Neutrophil (primary cell): ENCODE measurements around the gene CACNA1I.

Source experiments
- H3K27ac ChIP-seq: fragments of 200-600 bp; sonication (generic); 2 replicates; pipeline ENCODE4 v1.5.1; 2016; ENCODE audit warnings: mild to moderate bottlenecking, moderate library complexity
- H3K27me3 ChIP-seq: fragments of 200-600 bp; sonication (generic); 2 replicates; pipeline ENCODE4 v1.6.0; 2016; ENCODE audit warnings: mild to moderate bottlenecking
- H3K36me3 ChIP-seq: fragments of 200-600 bp; sonication (generic); 2 replicates; pipeline ENCODE4 v1.5.1; 2017
- H3K4me1 ChIP-seq, 2 experiments: fragments of 200-600 bp in 1 of 2; sonication (generic) in 1 of 2; 1 replicate in 1 of 2; 2 replicates in 1 of 2; pipeline versions ENCODE4 v1.5.1 to v1.6.1; 2013 to 2016; ENCODE audit warnings: low read depth in 1 of 2, low read length in 1 of 2, mild to moderate bottlenecking in 1 of 2, moderate library complexity in 1 of 2; ENCODE audit not compliant: control insufficient read depth in 1 of 2, insufficient read depth in 1 of 2
- H3K4me3 ChIP-seq, 2 experiments: fragments of 200-600 bp in 1 of 2; sonication (generic) in 1 of 2; 1 replicate in 1 of 2; 2 replicates in 1 of 2; pipeline ENCODE4 v1.5.1; 2013 to 2016; ENCODE audit warnings: low read depth in 1 of 2, low read length in 1 of 2, mild to moderate bottlenecking in 1 of 2, moderate library complexity in 1 of 2
- H3K9me3 ChIP-seq: fragments of 200-600 bp; sonication (generic); 2 replicates; pipeline ENCODE4 v1.5.1; 2016
- TF ChIP-seq, protein P1 (sequence below): fragments of 200-600 bp; sonication (generic); IDR thresholded peaks from 2 replicates; pipeline ENCODE4 v1.5.1; 2016; ENCODE audit warnings: antibody characterized with exemption

The CACNA1I gene

DNA sequence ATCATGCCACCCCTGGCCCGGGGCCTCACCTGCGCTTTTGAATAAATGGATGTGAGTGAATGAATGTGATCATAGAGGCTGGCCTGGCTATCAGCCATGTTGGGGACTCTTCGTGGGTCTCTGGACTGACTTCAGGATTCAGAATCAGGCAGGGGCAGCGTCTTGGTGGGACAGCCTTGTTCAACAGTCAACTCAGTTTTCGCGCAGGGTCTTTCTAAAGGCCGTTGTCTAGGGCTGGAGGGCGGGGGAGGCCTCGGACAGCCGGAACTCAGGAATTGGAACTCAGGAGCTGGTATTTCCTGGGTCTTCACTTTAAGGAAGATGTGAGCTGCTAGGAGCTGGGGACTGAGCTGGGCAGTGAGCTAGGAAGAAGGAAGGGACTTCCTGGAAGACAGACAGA lies 146.0 kb downstream of the CACNA1I start:
- H3K27me3 ChIP-seq = peaks cover 31% of the 10 kb centered on the region
- no peaks in the 10 kb centered on the region for H3K36me3 ChIP-seq
- H3K4me1 ChIP-seq = no peaks in the 10 kb centered on the region
- TF ChIP-seq, protein P1, sequence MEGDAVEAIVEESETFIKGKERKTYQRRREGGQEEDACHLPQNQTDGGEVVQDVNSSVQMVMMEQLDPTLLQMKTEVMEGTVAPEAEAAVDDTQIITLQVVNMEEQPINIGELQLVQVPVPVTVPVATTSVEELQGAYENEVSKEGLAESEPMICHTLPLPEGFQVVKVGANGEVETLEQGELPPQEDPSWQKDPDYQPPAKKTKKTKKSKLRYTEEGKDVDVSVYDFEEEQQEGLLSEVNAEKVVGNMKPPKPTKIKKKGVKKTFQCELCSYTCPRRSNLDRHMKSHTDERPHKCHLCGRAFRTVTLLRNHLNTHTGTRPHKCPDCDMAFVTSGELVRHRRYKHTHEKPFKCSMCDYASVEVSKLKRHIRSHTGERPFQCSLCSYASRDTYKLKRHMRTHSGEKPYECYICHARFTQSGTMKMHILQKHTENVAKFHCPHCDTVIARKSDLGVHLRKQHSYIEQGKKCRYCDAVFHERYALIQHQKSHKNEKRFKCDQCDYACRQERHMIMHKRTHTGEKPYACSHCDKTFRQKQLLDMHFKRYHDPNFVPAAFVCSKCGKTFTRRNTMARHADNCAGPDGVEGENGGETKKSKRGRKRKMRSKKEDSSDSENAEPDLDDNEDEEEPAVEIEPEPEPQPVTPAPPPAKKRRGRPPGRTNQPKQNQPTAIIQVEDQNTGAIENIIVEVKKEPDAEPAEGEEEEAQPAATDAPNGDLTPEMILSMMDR = no peak
- H3K9me3 ChIP-seq = no peaks in the 10 kb centered on the region
- H3K27ac ChIP-seq = no peak overlapping the region
- no peak overlapping the region for H3K4me3 ChIP-seq

DNA sequence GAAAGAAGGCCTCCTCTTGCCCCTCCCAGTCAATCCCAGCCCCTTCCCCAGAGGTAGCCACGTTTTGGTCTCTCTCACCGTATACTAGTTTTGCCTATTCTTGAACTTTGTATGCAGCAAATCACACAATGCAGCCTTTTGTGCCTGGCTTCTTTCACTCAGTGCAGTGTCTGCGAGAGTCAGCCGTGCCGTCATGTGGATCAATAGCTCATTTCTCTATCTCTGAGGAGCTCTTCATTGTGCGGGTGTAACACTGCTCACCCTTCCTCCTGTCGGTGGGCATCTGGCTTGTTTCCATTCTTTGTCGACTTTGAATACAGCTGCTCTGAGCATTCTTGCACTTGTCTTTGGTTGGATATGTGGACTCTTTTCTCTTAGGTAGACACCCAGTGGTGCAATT lies 146.5 kb downstream of the CACNA1I start:
- no peaks in the 10 kb centered on the region for H3K4me1 ChIP-seq
- H3K4me3 ChIP-seq = no peak overlapping the region
- no peaks in the 10 kb centered on the region for H3K9me3 ChIP-seq
- H3K27ac ChIP-seq = no peak overlapping the region
- TF ChIP-seq, protein P1 = no peak
- H3K36me3 ChIP-seq = no peaks in the 10 kb centered on the region
- peaks cover 37% of the 10 kb centered on the region for H3K27me3 ChIP-seq

DNA sequence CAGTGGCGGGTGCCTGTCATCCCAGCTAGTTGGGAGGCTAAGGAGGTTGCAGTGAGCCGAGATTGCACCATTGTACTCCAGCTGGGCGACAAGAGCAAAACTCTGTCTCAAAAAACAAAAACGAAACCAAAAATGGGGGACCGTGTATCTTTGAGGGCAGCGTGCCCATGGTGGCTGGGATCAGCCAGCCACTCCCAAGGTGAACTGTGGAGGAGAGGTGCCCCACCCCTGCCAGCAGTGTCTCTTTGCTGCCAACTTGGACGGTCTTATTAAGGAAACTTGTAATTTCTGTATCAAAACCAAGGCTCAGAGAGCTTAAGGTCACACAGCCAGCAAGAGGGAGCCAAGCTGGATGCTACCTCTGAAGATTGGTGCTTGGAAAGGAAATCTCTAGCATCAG lies 147.7 kb downstream of the CACNA1I start:
- peaks cover 31% of the 10 kb centered on the region for H3K27me3 ChIP-seq
- H3K4me3 ChIP-seq = no peak overlapping the region
- H3K4me1 ChIP-seq = no peaks in the 10 kb centered on the region
- H3K27ac ChIP-seq = no peak overlapping the region
- H3K9me3 ChIP-seq = no peaks in the 10 kb centered on the region
- TF ChIP-seq, protein P1 = no peak
- H3K36me3 ChIP-seq = no peaks in the 10 kb centered on the region

DNA sequence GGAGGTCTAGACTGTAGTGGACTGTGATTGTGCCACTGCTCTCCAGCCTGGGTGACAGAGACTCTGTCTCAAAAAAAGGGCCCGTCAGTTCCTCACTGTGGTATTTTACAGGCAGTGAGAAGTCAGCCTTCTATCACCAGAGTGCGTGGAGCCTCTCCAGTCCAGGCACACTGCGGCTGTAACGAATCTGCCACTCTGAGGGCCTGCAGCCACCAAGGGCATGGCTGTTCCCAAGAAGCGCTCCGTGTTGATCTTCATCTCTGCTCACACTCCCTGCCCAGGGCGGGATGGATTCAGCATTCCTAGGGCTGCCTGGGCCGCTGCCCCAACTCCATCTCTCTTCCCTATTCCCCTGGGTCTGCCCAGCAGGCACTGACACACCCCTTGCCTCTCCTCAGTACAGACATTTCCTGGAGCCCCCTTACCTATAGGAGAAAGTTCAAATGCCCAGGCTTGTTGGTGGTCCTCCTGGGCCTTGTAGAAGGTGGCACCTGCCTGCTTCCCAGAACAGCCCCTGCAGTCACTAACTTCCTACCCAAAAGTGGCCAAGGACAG lies 148.4 kb downstream of the CACNA1I start:
- TF ChIP-seq, protein P1 = no peak
- Histone ChIP-seq H3K4me1 (no peaks in the 10 kb centered on the region), H3K27ac (no peak overlapping the region), H3K36me3 (no peaks in the 10 kb centered on the region), H3K9me3 (no peaks in the 10 kb centered on the region), H3K27me3 (peaks cover 30% of the 10 kb centered on the region), H3K4me3 (no peak overlapping the region)

DNA sequence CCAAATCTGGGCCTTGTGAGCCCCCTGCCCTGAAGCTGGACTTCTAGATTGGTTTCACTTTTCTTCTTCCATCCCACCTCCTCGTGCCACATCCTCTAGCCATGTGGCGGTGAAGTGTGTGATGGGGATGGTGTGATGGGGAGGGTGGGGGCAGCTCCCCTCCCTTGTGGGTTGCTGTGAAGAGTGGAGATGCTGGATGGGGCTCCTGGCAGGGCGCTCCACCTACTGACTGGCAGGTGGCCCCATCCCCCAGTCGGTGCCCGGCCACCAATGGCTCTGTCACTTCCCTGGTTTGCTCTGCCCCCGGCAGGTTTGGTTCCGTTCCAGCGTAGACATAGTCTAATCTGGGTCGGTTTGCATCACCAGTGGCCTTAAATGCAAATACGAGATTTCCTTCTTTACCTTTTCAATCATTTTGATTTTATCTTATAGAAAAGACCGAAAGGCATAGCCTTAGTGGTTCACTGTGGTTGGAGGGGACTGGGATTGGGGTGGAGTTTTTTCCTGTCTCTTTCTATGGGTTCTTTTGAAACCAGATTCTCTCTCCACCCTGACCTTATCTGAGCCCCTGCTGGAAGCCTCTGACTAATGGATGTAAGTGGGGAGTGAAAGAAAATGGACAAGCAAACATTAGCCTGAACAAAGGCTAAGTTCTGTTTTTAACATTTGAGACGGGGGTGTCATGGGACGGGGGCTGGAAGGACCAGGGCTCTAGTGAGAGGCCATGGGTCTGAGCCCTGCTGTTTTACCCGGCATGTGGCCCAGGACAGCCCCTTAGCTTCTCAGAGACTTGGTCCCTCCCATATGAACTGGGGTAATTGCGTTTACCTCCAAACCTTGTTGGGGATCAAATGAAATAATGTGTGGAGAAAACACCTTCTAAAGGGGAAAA lies 149.3 kb downstream of the CACNA1I start:
- no peaks in the 10 kb centered on the region for H3K36me3 ChIP-seq
- no peak overlapping the region for H3K27ac ChIP-seq
- TF ChIP-seq, protein P1 = no peak
- no peaks in the 10 kb centered on the region for H3K4me1 ChIP-seq
- peaks cover 31% of the 10 kb centered on the region for H3K27me3 ChIP-seq
- no peak overlapping the region for H3K4me3 ChIP-seq
- no peaks in the 10 kb centered on the region for H3K9me3 ChIP-seq
